GM19468 (cell line): ENCODE results near the gene HAX1.
"Not testable (repeated sequence)": the region's sequence is repeated elsewhere in the genome, so short reads cannot be mapped to it uniquely, and the experiment has no call there.

Source experiments
- ATAC-seq: cut with Tn5 transposase; IDR thresholded peaks from one replicate; pipeline ENCODE4 v1.9.1; 2021; ENCODE audit warnings: mild to moderate bottlenecking, moderate library complexity, moderate number of reproducible peaks; ENCODE audit not compliant: unreplicated experiment; ENCODE audit errors: extremely low read depth

HAX1 gene

DNA sequence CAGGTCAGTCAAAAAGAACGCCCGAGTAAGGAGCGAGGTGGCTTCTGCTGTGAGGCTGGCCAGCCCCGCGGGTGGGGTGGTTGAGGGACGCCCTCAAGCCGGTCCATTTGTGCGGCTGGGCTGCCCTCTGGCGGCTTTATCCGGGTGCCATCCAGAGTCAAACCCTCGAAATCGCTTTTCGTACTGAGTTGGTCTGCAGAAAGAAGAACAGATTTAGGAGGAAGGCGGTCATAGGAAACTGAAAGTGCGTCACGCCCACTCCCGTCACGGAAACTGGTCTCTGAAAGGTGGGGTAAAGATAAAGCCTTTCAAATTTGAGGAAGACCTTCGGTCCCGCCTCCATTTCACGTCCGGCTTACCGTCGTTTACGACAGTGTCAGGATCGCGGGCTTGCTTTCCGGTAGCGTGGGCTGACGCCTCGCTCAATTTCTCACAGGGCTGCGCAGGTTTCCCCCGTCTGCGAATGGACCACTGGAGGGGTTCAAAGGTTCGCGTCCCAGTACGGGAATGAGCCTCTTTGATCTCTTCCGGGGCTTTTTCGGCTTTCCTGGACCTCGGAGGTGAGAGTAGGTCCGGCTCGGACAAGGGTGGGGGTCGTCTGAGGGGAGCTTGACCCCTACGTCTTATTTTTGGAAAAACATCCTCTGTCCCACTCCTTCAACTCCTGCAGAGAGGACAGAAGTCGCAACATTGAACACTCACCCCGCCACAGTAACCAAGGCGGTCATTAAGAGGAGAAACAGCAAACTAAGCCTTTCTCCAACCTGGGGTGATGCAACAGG lies at the start of gene HAX1:
TSS of gene HAX1 (plus strand) at position 413 of the 782 bp plus-strand sequence. CDS start at position 508, 95 bp downstream.
- ATAC-seq: peak; percentile 78

DNA sequence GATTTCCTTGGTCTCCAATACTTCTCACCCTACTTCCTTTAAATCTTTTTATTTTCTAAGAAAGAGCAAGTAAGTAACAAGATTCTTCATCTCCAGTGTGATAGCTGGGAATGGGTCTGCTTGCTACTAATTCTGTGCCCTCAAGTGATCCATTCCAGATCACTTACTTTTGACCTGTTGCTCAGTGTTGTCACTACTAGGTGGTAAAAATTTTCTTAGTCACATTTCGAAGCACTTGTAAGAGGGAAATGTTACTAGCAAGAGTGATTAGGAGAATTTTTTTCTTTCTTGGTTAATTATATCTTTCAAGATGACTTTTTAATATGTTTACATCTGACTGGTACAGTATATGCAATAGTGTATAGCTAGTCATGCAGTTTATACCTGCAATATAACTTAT lies 49.5 kb upstream of the HAX1 start:
- no peak for ATAC-seq

DNA sequence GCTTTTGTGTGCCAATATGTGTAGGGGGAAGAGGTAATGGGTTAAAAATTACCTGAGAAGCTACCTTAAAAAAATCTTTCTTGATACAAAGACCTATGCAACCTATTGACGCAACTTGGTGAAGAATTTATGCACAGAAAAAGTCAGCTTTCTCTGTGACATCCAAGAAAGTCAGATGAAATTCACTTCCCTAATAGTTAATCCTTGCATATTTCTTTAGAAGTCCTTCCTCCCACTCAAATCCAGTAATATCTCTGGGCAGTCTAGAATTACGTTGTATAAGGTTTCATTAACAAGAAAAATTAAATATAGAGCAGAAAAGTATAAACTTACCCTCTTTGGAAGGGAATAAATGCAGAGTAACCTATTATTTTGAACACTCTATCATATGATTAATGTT lies 48.8 kb upstream of the HAX1 start:
- ATAC-seq: no peak

DNA sequence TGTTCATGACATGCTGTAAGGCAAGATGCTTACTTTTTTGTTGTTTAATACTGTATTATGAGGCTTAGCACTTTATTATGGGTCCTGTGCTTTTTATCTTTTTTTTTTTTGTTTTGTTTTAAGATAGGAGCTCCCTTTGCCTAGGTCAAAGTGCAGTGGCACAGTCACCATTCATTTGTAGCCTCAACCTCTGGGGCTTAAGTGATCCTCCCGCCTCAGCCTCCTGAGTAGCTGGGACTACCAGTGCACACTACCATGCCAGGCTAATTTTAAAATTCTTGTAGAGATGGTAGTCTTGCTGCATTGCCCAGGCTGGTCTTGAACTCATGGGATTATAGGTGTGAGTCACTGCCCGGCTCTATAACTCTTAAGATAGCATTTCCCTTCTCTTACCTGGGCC lies 47.1 kb upstream of the HAX1 start:
- ATAC-seq: no peak

DNA sequence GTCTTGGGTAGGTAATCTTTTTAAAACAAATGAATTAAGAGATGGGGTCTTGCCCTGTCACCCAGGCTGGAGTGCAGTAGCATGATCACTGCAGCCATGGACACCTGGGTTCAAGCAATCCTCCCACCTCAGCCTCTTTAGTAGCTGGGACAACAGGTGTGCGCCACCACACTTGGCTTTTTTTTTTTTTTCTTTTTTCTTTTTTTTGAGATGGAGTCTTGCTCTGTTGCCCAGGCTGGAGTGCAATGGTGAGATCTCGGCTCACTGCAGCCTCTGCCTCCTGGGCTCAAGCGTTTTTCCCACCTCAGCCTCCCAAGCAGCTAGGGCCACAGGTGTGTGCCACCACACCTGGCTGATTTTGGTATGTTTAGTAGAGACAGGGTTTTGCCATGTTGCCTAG lies 41.3 kb upstream of the HAX1 start:
- not testable (repeated sequence) for ATAC-seq

DNA sequence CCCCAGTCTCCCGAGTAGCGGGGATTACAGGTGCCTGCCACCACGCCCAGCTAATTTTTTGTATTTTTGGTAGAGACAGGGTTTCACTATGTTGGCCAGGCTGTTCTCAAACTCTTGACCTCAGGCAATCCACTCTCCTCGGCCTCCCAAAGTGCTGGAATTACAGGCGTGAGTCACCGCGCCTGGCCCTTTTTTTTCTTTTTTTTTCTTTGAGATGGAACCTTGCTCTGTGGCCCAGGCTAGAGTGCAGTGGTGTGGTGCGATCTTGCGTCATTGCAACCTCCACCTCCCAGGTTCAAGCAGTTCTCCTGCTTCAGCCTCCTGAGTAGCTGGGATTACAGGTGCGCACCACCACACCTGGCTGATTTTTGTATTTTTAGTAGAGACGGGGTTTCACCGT lies 39.3 kb upstream of the HAX1 start:
- not testable (repeated sequence) for ATAC-seq

DNA sequence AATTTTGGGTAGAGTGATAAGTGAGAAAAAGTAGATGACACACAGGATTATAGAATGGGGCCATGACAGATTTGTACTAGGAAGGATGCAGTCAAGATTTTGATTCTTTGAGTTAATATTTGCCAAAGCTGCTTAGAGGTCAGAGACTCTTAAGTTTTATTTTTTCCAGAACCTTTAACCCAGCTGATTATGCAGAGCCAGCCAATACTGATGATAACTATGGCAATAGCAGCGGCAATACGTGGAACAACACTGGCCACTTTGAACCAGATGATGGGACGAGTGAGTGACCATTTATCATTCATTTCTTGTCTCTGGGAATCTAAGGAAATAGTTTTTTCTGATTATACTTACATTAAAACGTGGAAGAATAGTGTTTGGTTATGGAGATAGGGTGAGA lies 35.6 kb upstream of the HAX1 start:
- no peak for ATAC-seq

DNA sequence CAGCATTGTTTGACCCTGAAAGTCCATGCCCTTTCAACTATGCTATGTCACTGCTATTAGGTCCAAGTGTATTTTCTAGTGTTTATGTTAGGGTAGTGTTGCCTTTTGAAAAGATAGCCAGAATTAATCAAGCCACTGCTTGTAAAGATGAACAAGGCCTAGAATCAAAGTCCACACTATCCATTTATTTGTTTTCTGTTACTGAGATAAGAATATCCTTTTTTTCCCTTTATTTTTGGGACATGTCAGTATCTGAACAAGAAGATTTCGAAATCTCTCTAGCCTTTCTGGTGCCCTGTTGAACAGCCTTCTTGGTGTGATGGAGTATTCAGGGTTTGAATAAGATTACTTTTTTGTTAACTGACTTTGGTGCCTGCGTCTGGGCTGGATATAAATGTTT lies 35.0 kb upstream of the HAX1 start:
- no peak for ATAC-seq

DNA sequence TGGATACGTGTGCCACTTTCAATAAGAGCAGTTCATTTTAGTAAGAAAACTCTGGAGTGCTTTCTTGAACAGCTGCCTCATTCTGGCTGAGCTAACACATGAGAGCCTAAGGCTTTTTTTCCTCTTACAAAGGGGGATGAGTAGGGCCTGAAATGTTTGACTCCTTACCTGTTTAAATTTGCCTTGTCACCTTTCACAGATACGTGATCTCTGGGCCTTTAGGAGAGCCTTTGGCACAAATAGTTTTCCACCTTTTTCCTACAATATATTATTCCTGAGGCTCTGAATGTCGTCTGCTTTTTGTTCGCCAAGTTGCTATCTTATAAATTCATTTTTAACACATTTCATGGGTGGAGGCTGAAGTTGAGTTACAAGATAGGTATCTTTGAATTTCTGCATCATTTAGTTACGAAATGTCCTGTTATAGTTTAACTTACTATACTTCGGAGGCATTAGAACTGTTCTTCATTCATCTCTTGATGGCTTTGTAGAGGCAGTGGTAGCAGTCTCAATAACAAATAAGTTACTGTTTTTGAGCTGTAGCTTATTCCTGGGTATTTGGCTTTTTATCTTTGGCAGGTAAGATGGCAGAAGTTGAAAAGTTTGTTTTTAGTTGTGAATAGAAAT lies 34.4 kb upstream of the HAX1 start:
- ATAC-seq: no peak

DNA sequence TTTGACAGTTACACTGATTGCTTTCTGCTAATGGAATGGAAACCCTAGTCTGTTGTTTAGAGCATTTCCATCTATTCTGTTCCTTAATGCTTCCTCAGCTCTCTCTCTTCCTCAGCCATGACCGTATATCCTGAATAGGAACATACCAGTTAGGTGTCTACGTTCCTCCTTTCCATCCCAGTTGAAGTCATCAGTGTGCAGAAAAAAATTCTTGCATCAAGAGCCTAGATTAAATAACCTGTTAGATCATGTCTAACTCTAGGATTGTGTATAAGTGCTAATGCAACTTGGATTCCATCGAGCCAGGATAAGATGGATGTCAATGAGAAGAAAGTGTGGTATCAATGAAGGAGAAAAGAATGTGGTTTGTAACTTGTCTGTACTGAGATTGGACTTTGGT lies 32.9 kb upstream of the HAX1 start:
- ATAC-seq: no peak

DNA sequence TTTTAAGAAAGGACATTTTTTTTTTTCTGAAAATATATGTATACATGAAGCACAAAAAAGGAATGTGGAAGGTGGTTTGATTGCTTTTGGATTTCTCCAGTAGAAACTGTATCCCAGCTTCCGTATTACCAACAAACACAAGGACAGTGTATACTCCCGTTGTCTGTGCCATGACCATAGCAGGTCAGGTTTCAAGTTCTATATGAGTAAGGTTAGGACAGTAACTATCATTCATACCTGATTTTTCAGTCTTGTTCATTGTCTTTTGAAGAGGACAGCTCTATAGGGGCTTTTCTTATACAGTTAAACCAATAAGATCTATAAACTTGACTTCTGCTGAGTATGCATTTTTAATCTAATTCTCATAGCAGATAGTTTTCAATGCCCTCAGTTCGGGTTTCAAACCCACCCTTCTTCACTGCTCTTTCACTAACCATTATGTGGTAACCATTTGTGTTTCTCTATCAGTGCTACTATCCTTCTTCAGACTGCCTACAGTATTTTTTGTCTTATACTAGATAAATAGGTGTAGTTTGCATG lies 32.1 kb upstream of the HAX1 start:
- no peak for ATAC-seq

DNA sequence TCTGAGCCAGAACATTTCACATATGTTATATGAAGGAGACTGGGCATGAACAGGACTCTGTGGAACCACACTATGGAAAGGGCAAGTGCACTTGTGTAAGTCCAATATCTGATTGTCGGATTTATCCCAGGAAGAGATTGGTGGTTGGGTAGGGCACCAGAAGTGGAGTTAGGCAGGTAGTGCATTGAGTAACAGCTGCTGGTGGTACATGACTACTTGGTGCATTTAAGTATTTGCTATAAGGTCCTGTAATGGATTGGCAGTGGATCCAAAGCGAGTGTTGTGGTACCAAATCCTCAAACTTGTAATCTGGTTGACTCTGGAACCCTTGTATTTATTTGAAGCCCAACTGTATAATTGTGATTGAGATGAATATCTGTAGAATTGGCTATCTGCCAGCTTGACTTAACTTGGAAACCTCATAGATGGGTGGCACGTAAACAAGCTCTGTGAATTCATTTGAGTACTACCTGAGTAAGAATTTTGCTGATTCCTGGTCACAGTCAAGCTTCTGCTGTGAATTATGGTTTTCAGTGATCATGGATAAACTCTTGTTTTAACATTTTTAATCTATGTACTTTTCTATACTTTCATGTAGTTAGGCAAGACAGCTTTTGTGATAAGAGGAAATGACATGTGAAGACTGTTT lies 30.6 kb upstream of the HAX1 start:
- ATAC-seq: no peak

DNA sequence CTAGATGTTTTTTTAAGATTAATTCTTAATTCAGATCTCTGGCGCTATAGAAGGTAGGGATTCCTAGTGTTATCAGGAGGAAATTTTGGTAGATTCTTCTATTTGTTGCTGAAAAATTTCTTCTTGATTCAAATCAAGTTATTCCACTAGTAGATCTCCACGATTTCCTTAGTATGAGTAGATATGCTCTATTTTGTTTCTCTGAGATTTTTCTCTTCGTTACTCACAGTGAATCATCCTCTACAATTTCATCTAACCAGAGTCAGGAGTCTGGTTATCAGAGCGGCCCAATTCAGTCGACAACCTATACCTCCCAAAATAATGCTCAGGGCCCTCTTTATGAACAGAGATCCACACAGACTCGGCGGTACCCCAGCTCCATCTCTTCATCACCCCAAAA lies 18.8 kb upstream of the HAX1 start:
- no peak for ATAC-seq

DNA sequence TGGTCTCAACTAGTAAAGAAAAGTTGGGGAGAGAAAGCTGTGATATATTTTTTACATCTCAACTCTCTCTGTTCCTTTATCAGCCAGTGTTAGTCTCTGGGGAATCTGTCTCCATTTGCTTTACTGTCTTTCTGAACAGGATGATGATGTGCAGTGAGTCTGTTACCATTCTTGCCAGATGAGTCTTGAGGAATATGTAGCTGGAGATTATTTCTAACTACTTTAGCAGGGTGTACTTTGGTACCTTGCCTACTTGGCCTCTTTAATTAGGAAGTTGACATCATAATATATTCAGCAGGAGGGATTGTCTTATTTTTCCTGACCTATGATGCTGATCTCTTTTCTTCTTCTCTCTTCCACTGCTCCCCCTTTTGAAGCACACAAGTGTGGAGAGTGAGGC lies 15.7 kb upstream of the HAX1 start:
- no peak for ATAC-seq

DNA sequence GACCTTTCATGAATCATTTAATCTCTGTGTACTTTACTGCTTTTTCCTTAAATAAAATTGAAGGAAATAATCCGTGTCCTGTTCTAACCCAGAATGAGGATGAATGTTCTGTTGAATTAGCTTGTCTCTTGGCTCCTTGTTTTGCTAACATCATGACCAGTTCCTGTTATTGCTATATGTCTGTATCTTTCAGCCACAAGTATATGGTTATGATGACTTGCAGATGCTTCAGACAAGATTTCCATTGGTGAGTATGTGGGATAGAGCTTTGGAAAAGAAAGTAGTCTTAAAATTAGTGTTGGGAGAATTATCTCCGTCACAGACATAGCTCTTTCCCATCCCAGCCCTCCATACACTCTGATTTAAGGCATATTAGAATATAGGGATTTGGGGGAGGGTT lies 13.6 kb upstream of the HAX1 start:
- no peak for ATAC-seq

DNA sequence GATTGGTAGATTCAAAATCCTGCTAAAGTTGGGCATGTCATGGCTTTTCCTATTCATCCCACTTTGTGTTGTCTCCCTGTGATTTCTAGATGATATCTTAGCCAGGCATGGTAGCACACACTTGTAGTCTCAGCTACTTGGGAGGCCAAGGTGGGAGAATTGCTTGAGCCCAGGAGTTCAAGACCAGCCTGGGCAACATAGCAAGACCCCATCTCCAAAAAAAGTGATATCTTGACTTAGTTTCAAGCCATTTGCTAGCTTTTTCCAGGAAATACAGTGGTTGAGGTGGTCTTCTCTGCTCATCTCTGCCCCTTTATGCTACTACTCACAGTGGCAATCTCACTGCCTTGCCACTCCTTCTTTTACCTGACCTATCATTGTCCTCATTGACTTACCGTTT lies 12.3 kb upstream of the HAX1 start:
- ATAC-seq: no peak

DNA sequence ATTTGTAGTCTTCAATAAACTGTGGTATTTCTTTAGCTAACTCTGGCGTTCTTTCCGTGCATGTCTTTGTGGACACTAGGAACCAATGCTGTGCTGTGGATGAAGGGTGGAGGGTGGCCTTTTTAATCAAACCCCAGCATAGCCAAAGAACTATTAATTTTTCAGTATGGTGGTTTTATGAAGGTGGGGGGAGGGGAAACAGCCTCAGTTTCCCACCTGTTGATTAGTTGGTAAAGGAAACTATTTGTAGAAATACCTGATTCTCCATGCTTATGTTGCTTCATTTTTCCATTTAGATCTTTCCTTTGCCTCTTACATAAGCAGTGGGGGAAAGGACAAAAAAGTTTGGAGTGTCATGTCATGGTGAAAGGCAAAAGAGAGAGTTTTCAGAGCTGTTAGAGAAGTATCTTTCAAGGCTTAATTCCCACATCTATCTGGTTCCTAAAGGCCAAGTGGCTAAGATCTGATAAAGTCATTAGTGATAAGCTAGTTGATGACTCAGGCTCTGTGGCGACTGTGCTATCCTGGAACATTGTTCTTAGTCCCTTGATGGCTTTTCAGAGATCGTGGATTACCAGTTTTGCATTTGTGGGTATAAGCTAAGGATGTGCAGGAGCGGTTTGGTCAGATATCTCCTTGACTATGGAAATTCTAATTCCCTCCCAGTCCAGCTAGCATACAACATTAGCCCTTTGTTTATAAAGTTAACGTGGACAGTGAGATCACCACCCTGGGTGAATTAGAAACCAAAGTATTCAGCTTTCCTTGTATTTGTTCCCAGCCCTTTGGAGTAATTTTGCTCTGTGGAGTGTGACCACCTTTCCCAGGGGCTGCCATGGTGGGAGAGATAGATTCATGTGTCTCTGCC lies 8.7 kb upstream of the HAX1 start:
- ATAC-seq: no peak

DNA sequence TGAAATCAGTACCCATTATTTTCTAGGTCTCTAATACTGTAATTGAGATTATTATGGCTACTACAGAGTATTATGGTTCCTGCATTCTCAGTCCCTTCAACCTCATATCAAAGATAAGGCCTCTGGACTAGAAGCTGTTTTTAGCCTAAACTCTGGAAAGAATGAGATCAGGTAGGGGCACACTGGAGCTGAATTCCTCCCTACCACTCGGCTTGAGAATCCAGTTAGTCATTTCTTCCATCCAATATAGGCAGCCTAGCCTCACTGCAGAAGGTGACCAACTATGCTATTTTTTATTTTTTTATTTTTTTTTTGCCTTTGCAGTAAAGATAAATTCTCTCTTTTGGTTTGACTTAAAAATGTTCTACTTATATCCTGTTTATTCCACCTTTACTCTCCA lies 8.0 kb upstream of the HAX1 start:
- ATAC-seq: no peak

DNA sequence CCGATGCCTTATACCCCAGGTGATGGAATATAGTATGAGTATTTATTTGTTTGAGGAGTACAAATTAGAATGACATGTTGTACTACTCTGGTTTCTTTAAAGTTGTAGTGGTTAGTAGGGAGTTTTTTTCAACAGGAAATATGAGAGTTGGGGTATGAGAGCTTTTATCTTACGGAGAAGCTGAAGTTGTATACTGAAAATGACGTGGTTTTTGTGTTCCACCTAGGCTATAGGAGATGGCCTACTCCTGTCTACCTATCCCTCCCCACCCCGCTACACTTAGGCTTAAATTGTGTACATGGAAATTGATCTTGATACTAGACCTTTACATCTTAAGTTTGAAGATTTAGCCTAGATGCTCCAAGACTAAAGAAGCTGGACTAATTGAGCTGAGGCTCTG lies 6.8 kb upstream of the HAX1 start:
- ATAC-seq: no peak

DNA sequence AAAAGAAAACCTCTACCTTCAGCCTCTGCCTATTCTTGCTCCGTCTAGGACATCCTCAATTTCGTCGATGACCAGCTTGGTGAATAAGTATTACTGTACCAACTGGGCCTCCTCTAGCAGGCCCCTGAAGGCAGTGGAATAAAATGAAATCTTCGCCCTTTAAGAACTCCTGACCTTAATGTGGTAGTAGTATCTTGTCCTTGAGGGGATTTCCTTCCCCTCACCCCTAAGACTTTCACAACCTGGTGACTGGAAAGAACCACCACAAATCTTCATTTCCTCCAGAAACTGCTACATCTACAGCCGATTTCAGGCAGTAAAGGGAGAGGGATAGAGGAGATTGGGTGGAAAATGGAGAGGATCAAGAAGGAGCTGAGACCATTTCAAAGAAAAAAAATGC lies 1.6 kb upstream of the HAX1 start:
- ATAC-seq: no peak
